GM12878 (cell line): ENCODE data around the gene SERPINI2.
"Not testable (repeated sequence)": the region's sequence is repeated elsewhere in the genome, so short reads cannot be mapped to it uniquely, and the experiment has no call there.

ENCODE experiments used
- BACH1 ChIP-seq: fragments of 450-650 bp; IDR thresholded peaks from 2 replicates; pipeline ENCODE4 v1.6.1; 2017; ENCODE audit warnings: mild to moderate bottlenecking, borderline replicate concordance
- BHLHE40 ChIP-seq, 2 experiments: fragments of 450-650 bp in 1 of 2; IDR thresholded peaks; 2 replicates each; pipeline ENCODE4 v1.6.1; 2011 to 2017; ENCODE audit warnings: low read depth in 2 of 2, borderline replicate concordance in 1 of 2, improper control_type of control experiment in 1 of 2, low read length in 1 of 2, mild to moderate bottlenecking in 1 of 2
- CREB1 ChIP-seq: IDR thresholded peaks from 2 replicates; pipeline ENCODE4 v1.6.1; 2012; ENCODE audit warnings: low read depth, mild to moderate bottlenecking, inconsistent platforms
- CTCF ChIP-seq, 3 experiments: IDR thresholded peaks in 2 of 3; conservative IDR thresholded peaks in 1 of 3; 2 replicates each; pipeline ENCODE4 v1.5.1; 2011; ENCODE audit warnings: low read depth in 3 of 3, low read length in 3 of 3, mild to moderate bottlenecking in 3 of 3, control low read depth in 2 of 3, moderate library complexity in 2 of 3, inconsistent platforms in 1 of 3, mixed read lengths in 1 of 3; ENCODE audit not compliant: control insufficient read depth in 2 of 3, insufficient read depth in 1 of 3; ENCODE audit errors: extremely low read depth in 1 of 3
- E2F8 ChIP-seq: fragments of 450-650 bp; IDR thresholded peaks from 2 replicates; pipeline ENCODE4 v1.6.1; 2018; ENCODE audit warnings: mild to moderate bottlenecking, low read depth, moderate library complexity; ENCODE audit not compliant: partially characterized antibody
- NFYB ChIP-seq: IDR thresholded peaks from 2 replicates; pipeline ENCODE4 v1.6.1; 2011; ENCODE audit warnings: low read depth, mild to moderate bottlenecking, low read length, improper control_type of control experiment, moderate library complexity; ENCODE audit not compliant: insufficient read depth
- REST ChIP-seq: IDR thresholded peaks from 2 replicates; pipeline ENCODE4 v1.6.1; 2012; ENCODE audit warnings: mild to moderate bottlenecking, low read depth, low read length
- SIX5 ChIP-seq: IDR thresholded peaks from 2 replicates; pipeline ENCODE4 v1.6.1; 2011; ENCODE audit warnings: mild to moderate bottlenecking, low read depth, low read length, moderate library complexity; ENCODE audit not compliant: severe bottlenecking
- SREBF1 ChIP-seq: IDR thresholded peaks from 2 replicates; pipeline ENCODE4 v1.6.1; 2012; ENCODE audit warnings: mild to moderate bottlenecking, low read length
- SUPT20H ChIP-seq: IDR thresholded peaks from 2 replicates; pipeline ENCODE4 v1.6.1; 2011; ENCODE audit warnings: low read depth, mild to moderate bottlenecking, low read length, moderate library complexity, borderline replicate concordance; ENCODE audit not compliant: control insufficient read depth
- TBL1XR1 ChIP-seq: IDR thresholded peaks from 2 replicates; pipeline ENCODE4 v1.6.1; 2012; ENCODE audit warnings: low read depth, low read length, improper control_type of control experiment
- TF ChIP-seq, protein P1 (sequence below): fragments of 450-650 bp; IDR thresholded peaks from 2 replicates; pipeline ENCODE4 v1.6.1; 2017; ENCODE audit warnings: mild to moderate bottlenecking
- TF ChIP-seq, protein P2 (sequence below): fragments of 150-350 bp; IDR thresholded peaks from 2 replicates; pipeline ENCODE4 v1.6.1; 2014; ENCODE audit warnings: mild to moderate bottlenecking, low read depth, low read length
- TF ChIP-seq, protein P3 (sequence below): IDR thresholded peaks from 2 replicates; pipeline ENCODE4 v1.6.1; 2011; ENCODE audit warnings: low read depth, low read length, improper control_type of control experiment, borderline replicate concordance

GRCh38 chr3:167422396-167422795 is 51.4 kb downstream of the SERPINI2 start:
- TF ChIP-seq CTCF (IDR thresholded peaks at IDR 0.05 in 2 of 3, conservative IDR thresholded peaks at IDR 0.05 in 1 of 3; ENCODE audit: control insufficient read depth in 2 of 3, extremely low read depth in 1 of 3, insufficient read depth in 1 of 3, low read depth in 3 of 3, low read length in 3 of 3); BHLHE40 (IDR thresholded peaks at IDR 0.05; ENCODE audit: borderline replicate concordance in 1 of 2, low read depth in 2 of 2, low read length in 1 of 2); TBL1XR1; SIX5; SUPT20H; E2F8; REST; NFYB; CREB1; SREBF1; BACH1: not testable (repeated sequence)
- TF ChIP-seq, protein P1, sequence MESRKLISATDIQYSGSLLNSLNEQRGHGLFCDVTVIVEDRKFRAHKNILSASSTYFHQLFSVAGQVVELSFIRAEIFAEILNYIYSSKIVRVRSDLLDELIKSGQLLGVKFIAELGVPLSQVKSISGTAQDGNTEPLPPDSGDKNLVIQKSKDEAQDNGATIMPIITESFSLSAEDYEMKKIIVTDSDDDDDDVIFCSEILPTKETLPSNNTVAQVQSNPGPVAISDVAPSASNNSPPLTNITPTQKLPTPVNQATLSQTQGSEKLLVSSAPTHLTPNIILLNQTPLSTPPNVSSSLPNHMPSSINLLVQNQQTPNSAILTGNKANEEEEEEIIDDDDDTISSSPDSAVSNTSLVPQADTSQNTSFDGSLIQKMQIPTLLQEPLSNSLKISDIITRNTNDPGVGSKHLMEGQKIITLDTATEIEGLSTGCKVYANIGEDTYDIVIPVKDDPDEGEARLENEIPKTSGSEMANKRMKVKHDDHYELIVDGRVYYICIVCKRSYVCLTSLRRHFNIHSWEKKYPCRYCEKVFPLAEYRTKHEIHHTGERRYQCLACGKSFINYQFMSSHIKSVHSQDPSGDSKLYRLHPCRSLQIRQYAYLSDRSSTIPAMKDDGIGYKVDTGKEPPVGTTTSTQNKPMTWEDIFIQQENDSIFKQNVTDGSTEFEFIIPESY: not testable (repeated sequence)
- TF ChIP-seq, protein P2, sequence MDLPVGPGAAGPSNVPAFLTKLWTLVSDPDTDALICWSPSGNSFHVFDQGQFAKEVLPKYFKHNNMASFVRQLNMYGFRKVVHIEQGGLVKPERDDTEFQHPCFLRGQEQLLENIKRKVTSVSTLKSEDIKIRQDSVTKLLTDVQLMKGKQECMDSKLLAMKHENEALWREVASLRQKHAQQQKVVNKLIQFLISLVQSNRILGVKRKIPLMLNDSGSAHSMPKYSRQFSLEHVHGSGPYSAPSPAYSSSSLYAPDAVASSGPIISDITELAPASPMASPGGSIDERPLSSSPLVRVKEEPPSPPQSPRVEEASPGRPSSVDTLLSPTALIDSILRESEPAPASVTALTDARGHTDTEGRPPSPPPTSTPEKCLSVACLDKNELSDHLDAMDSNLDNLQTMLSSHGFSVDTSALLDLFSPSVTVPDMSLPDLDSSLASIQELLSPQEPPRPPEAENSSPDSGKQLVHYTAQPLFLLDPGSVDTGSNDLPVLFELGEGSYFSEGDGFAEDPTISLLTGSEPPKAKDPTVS: not testable (repeated sequence)
- TF ChIP-seq, protein P3, sequence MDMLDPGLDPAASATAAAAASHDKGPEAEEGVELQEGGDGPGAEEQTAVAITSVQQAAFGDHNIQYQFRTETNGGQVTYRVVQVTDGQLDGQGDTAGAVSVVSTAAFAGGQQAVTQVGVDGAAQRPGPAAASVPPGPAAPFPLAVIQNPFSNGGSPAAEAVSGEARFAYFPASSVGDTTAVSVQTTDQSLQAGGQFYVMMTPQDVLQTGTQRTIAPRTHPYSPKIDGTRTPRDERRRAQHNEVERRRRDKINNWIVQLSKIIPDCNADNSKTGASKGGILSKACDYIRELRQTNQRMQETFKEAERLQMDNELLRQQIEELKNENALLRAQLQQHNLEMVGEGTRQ: not testable (repeated sequence)
